ENCODE results near the gene PAWR. TPM values are rescaled to one million over a fixed set of nuclear protein-coding genes. Genes with fewer than 3 reads are reported as not detected.
A peak's percentile ranks its signal among the peaks of the same experiment; 100 is the strongest.

Gene PAWR
- total RNA-seq, 4 donors from 2014 or later = 54.8 to 159 (median 65.8) TPM

GRCh38 chr12:79557690-79558315, 133.0 kb downstream of the PAWR start:
- H3K27me3 ChIP-seq = no peaks in the 10 kb centered on the region
- H3K27ac ChIP-seq = peak overlapping the region in 2 of 4 donors; percentile 68 to 71
- H3K4me3 ChIP-seq = no peak overlapping the region
- H3K9me3 ChIP-seq = peaks cover 0 to 14% (median 0%) of the 10 kb centered on the region in 4 donors
- peaks cover 0 to 18% (median 8%) of the 10 kb centered on the region in 4 donors for H3K4me1 ChIP-seq
- TF ChIP-seq POLR2A (IDR thresholded peaks at IDR 0.05) (no peak), CTCF (IDR thresholded peaks at IDR 0.05) (no peak), EP300 (IDR thresholded peaks at IDR 0.05) (no peak)
- H3K36me3 ChIP-seq = no peaks in the 10 kb centered on the region
- WGBS, 2 donors = 22 to 24% methylated on average over 1 of the region's 1 CpG
- no peak for DNase-seq (ENCODE audit: low spot score in 2 of 2)

- 56 to 60% methylated on average over 3 of the region's 3 CpGs for WGBS, 2 donors
- Histone ChIP-seq H3K4me3 (no peak overlapping the region), H3K9me3 (no peaks in the 10 kb centered on the region), H3K4me1 (peaks cover 0 to 21% (median 8%) of the 10 kb centered on the region in 4 donors), H3K36me3 (no peaks in the 10 kb centered on the region), H3K27ac (no peak overlapping the region), H3K27me3 (no peaks in the 10 kb centered on the region)
- DNase-seq (ENCODE audit: low spot score in 2 of 2) = no peak
- TF ChIP-seq CTCF (IDR thresholded peaks at IDR 0.05) (peak; percentile 27 to 55 (median 47)), POLR2A (IDR thresholded peaks at IDR 0.05) (no peak), EP300 (IDR thresholded peaks at IDR 0.05) (no peak)
Measured at GRCh38 chr12:79555028-79555925, 135.5 kb downstream of the PAWR start.

- 92 to 94% methylated on average over 17 to 22 of the region's 24 CpGs for WGBS, 2 donors
- H3K27ac ChIP-seq = no peak overlapping the region
- no peak overlapping the region for H3K4me3 ChIP-seq
- TF ChIP-seq POLR2A (IDR thresholded peaks at IDR 0.05) (no peak), CTCF (IDR thresholded peaks at IDR 0.05) (no peak), EP300 (IDR thresholded peaks at IDR 0.05) (no peak)
- no peaks in the 10 kb centered on the region for H3K9me3 ChIP-seq
- H3K4me1 ChIP-seq = peaks cover 0 to 21% (median 8%) of the 10 kb centered on the region in 4 donors
- no peak for DNase-seq (ENCODE audit: low spot score in 2 of 2)
- H3K27me3 ChIP-seq = no peaks in the 10 kb centered on the region
- no peaks in the 10 kb centered on the region for H3K36me3 ChIP-seq
Measured at GRCh38 chr12:79553863-79554574, 136.7 kb downstream of the PAWR start.

- Histone ChIP-seq H3K4me1 (peaks cover 0 to 27% (median 8%) of the 10 kb centered on the region in 4 donors), H3K9me3 (no peaks in the 10 kb centered on the region), H3K27me3 (no peaks in the 10 kb centered on the region), H3K27ac (no peak overlapping the region), H3K36me3 (no peaks in the 10 kb centered on the region), H3K4me3 (no peak overlapping the region)
- WGBS, 2 donors = 69 to 70% methylated on average over 6 of the region's 6 CpGs
- DNase-seq (ENCODE audit: low spot score in 2 of 2) = no peak
- TF ChIP-seq EP300 (IDR thresholded peaks at IDR 0.05) = peak in 1 of 2 donors; percentile 33
- no peak for TF ChIP-seq CTCF (IDR thresholded peaks at IDR 0.05)
Measured at GRCh38 chr12:79552192-79552591, 138.6 kb downstream of the PAWR start.
